NB4 (cell line): ENCODE measurements around the gene PPP1R17.

ENCODE experiments used
- DNase-seq: peaks from one replicate; pipeline ENCODE4 v3.0.0; 2010; ENCODE audit warnings: low read depth
- H3K4me3 ChIP-seq: one replicate; pipeline ENCODE4 v1.5.1; 2011; ENCODE audit warnings: mild to moderate bottlenecking, low read depth, low read length, moderate library complexity
- MYC ChIP-seq: IDR thresholded peaks from 2 replicates; pipeline ENCODE4 v1.6.1; 2011; ENCODE audit warnings: low read depth, low read length
- POLR2A ChIP-seq: IDR thresholded peaks from 2 replicates; pipeline ENCODE4 v1.6.1; 2011; ENCODE audit warnings: mild to moderate bottlenecking; ENCODE audit not compliant: insufficient read length; ENCODE audit errors: extremely low read depth
- TF ChIP-seq, protein P1 (sequence below): IDR thresholded peaks from one replicate; pipeline ENCODE4 v1.5.1; 2012; ENCODE audit warnings: low read depth, low read length
- TF ChIP-seq, protein P2 (sequence below): IDR thresholded peaks from 2 replicates; pipeline ENCODE4 v1.6.1; 2011; ENCODE audit warnings: low read depth, low read length

Gene PPP1R17

GRCh38 chr7:31692451-31692850 is 5.4 kb downstream of the PPP1R17 start:
- DNase-seq = no peak
- TF ChIP-seq POLR2A (no peak), MYC (no peak)
- TF ChIP-seq, protein P1, sequence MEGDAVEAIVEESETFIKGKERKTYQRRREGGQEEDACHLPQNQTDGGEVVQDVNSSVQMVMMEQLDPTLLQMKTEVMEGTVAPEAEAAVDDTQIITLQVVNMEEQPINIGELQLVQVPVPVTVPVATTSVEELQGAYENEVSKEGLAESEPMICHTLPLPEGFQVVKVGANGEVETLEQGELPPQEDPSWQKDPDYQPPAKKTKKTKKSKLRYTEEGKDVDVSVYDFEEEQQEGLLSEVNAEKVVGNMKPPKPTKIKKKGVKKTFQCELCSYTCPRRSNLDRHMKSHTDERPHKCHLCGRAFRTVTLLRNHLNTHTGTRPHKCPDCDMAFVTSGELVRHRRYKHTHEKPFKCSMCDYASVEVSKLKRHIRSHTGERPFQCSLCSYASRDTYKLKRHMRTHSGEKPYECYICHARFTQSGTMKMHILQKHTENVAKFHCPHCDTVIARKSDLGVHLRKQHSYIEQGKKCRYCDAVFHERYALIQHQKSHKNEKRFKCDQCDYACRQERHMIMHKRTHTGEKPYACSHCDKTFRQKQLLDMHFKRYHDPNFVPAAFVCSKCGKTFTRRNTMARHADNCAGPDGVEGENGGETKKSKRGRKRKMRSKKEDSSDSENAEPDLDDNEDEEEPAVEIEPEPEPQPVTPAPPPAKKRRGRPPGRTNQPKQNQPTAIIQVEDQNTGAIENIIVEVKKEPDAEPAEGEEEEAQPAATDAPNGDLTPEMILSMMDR = no peak
- TF ChIP-seq, protein P2, sequence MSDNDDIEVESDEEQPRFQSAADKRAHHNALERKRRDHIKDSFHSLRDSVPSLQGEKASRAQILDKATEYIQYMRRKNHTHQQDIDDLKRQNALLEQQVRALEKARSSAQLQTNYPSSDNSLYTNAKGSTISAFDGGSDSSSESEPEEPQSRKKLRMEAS = no peak
- H3K4me3 ChIP-seq = no peak overlapping the region

- no peak overlapping the region for H3K4me3 ChIP-seq
- TF ChIP-seq, protein P1 = no peak
- TF ChIP-seq, protein P2 = no peak
- TF ChIP-seq POLR2A = no peak
- TF ChIP-seq MYC = no peak
- DNase-seq = no peak
These were observed 5.9 kb downstream of the PPP1R17 start for GRCh38 chr7:31692871-31693270.

- DNase-seq = no peak
- no peak overlapping the region for H3K4me3 ChIP-seq
- TF ChIP-seq POLR2A (no peak), MYC (no peak)
- TF ChIP-seq, protein P1 = no peak
These were observed 9.0 kb downstream of the PPP1R17 start for GRCh38 chr7:31695859-31696614.

- DNase-seq = peak; percentile 45
- no peak for TF ChIP-seq POLR2A
- TF ChIP-seq MYC = no peak
- TF ChIP-seq, protein P2 = no peak
- H3K4me3 ChIP-seq = no peak overlapping the region
These were observed 12.0 kb downstream of the PPP1R17 start for GRCh38 chr7:31699050-31699449.

DNA sequence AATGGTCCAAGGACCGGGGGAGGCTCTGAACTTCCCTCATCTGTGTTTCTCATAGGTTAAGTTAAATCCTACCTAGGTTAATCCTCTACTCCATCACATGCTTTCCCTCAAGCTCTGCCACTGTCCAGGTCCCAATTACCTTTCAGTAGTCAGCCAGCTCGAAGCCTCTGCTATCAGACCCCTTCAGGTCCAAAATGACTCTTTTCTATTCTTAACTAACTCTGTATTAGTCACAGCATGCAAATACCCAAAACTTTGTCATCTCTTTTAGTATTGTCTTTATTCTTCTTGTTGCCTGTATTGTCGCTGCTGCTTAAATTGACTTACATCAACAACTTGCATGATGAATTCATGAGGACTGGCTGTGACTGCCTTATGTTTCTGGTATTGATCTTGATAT is 15.3 kb downstream of the PPP1R17 start:
- TF ChIP-seq MYC = no peak
- no peak for TF ChIP-seq POLR2A
- TF ChIP-seq, protein P2 = no peak
- TF ChIP-seq, protein P1 = no peak
- DNase-seq = no peak

GRCh38 chr7:31705377-31705776 is 18.4 kb downstream of the PPP1R17 start:
- no peak for DNase-seq
- TF ChIP-seq POLR2A = no peak
- TF ChIP-seq, protein P1 = no peak
- TF ChIP-seq, protein P2 = no peak
- TF ChIP-seq MYC = no peak

More for the DNA sequence above, 15.3 kb downstream of the PPP1R17 start:
- no peak overlapping the region for H3K4me3 ChIP-seq

More at GRCh38 chr7:31705377-31705776, 18.4 kb downstream of the PPP1R17 start:
- no peak overlapping the region for H3K4me3 ChIP-seq
